Measurements from ENCODE around the gene MBD3L2B. TPM values are rescaled to one million over a fixed set of nuclear protein-coding genes. Genes with fewer than 3 reads are reported as not detected.

MBD3L2B gene
- total RNA-seq, 2 experiments from 2014 or later, result not detected

GRCh38 chr19:6987850-6988249 is 33.4 kb downstream of the MBD3L2B start:
- Histone ChIP-seq H3K4me3 (ENCODE audit: low read depth, low read length, poor library complexity, severe bottlenecking) (no peak overlapping the region), H3K36me3 (ENCODE audit: insufficient read depth, low read length) (no peaks in the 10 kb centered on the region), H3K4me1 (ENCODE audit: insufficient read depth, low read length, poor library complexity, severe bottlenecking) (no peaks in the 10 kb centered on the region), H3K27ac (ENCODE audit: low read depth, low read length, poor library complexity, severe bottlenecking) (no peak overlapping the region), H2AFZ (ENCODE audit: low read length) (no peak overlapping the region), H3K9me2 (ENCODE audit: insufficient read depth, low read length) (no peaks in the 10 kb centered on the region), H3K79me2 (ENCODE audit: insufficient read depth, low read depth, low read length) (no peaks in the 10 kb centered on the region), H3K4me2 (ENCODE audit: low read length) (no peak overlapping the region), H4K20me1 (ENCODE audit: insufficient read depth, low read length) (no peaks in the 10 kb centered on the region), H3K9me3 (ENCODE audit: low read length) (peaks cover 5% of the 10 kb centered on the region; the same call in 1 of the 2 replicates)
- intact Hi-C loops (cut with micrococcal nuclease; ENCODE audit: unreplicated experiment), result no loop called here
- TF ChIP-seq CTCF (conservative IDR thresholded peaks at IDR 0.05; ENCODE audit: low read length) (no peak), EZH2phosphoT487 (IDR thresholded peaks at IDR 0.05; ENCODE audit: borderline replicate concordance, low read depth, low read length) (no peak)
- POLR2A ChIA-PET, result no interaction called here
- no TSS peak for BruUV-seq (replicated peaks)
- CTCF ChIA-PET (ENCODE audit: unreplicated experiment), result no interaction called here
- no peak for DNase-seq (ENCODE audit: low spot score)

GRCh38 chr19:6983448-6983847 is 37.8 kb downstream of the MBD3L2B start:
- no peak for DNase-seq (ENCODE audit: low spot score)
- H3K27ac ChIP-seq (ENCODE audit: low read depth, low read length, poor library complexity, severe bottlenecking), result no peak overlapping the region
- intact Hi-C loops (cut with micrococcal nuclease; ENCODE audit: unreplicated experiment), result no loop called here
- H3K4me3 ChIP-seq (ENCODE audit: low read depth, low read length, poor library complexity, severe bottlenecking), result no peak overlapping the region
- no peaks in the 10 kb centered on the region for H3K79me2 ChIP-seq (ENCODE audit: insufficient read depth, low read depth, low read length)
- H2AFZ ChIP-seq (ENCODE audit: low read length), result no peak overlapping the region
- no peaks in the 10 kb centered on the region for H4K20me1 ChIP-seq (ENCODE audit: insufficient read depth, low read length)
- peaks cover 7% of the 10 kb centered on the region; the same call in 1 of the 2 replicates for H3K9me3 ChIP-seq (ENCODE audit: low read length)
- no peaks in the 10 kb centered on the region for H3K4me1 ChIP-seq (ENCODE audit: insufficient read depth, low read length, poor library complexity, severe bottlenecking)
- H3K9me2 ChIP-seq (ENCODE audit: insufficient read depth, low read length), result no peaks in the 10 kb centered on the region
- no peaks in the 10 kb centered on the region for H3K36me3 ChIP-seq (ENCODE audit: insufficient read depth, low read length)
- POLR2A ChIA-PET, result no interaction called here
- CTCF ChIA-PET (ENCODE audit: unreplicated experiment), result no interaction called here
- BruUV-seq (replicated peaks), result no TSS peak
- H3K4me2 ChIP-seq (ENCODE audit: low read length), result no peak overlapping the region
- TF ChIP-seq CTCF (conservative IDR thresholded peaks at IDR 0.05; ENCODE audit: low read length) (no peak), EZH2phosphoT487 (IDR thresholded peaks at IDR 0.05; ENCODE audit: borderline replicate concordance, low read depth, low read length) (no peak)

- H3K4me1 ChIP-seq (ENCODE audit: insufficient read depth, low read length, poor library complexity, severe bottlenecking), result no peaks in the 10 kb centered on the region
- H3K27ac ChIP-seq (ENCODE audit: low read depth, low read length, poor library complexity, severe bottlenecking), result no peak overlapping the region
- 0 out of 2 replicates have a peak, but pooled peaks cover 8% of the 10 kb centered on the region for H3K9me3 ChIP-seq (ENCODE audit: low read length)
- no peak for TF ChIP-seq CTCF (conservative IDR thresholded peaks at IDR 0.05; ENCODE audit: low read length)
- no peak for TF ChIP-seq EZH2phosphoT487 (IDR thresholded peaks at IDR 0.05; ENCODE audit: borderline replicate concordance, low read depth, low read length)
- H4K20me1 ChIP-seq (ENCODE audit: insufficient read depth, low read length), result no peaks in the 10 kb centered on the region
- H3K4me2 ChIP-seq (ENCODE audit: low read length), result no peak overlapping the region
- H3K9me2 ChIP-seq (ENCODE audit: insufficient read depth, low read length), result no peaks in the 10 kb centered on the region
- no peaks in the 10 kb centered on the region for H3K36me3 ChIP-seq (ENCODE audit: insufficient read depth, low read length)
- H2AFZ ChIP-seq (ENCODE audit: low read length), result no peak overlapping the region
- intact Hi-C loops (cut with micrococcal nuclease; ENCODE audit: unreplicated experiment), result no loop called here
- ChIA-PET CTCF (ENCODE audit: unreplicated experiment) (no interaction called here), POLR2A (no interaction called here)
- BruUV-seq (replicated peaks), result no TSS peak
- DNase-seq (ENCODE audit: low spot score), result no peak
- no peaks in the 10 kb centered on the region for H3K79me2 ChIP-seq (ENCODE audit: insufficient read depth, low read depth, low read length)
- no peak overlapping the region for H3K4me3 ChIP-seq (ENCODE audit: low read depth, low read length, poor library complexity, severe bottlenecking)
Observed at GRCh38 chr19:6979399-6979798, 41.8 kb downstream of the MBD3L2B start.
